Activated naive CD8-positive, alpha-beta T cell treated with anti-CD3 and anti-CD28 coated beads, Interleukin-2, amount 10 ng/mL, durations not matched to agents 7 days and 5 days (primary cell): ENCODE data around the gene IL17RB. TPM values are rescaled to one million over a fixed set of nuclear protein-coding genes. Genes with fewer than 3 reads are reported as not detected.

ENCODE experiments used
- ATAC-seq: fragments of 150-1000 bp; cut with Tn5 transposase; one replicate; pipeline ENCODE4 v1.10.0; 2021; ENCODE audit warnings: low read depth, moderate library complexity
- POLR2A ChIA-PET: fragments of 350-600 bp; sonication (Branson Sonifier 250); formaldehyde crosslinking; loops from one replicate; lab custom pipeline; 2021; ENCODE audit warnings: antibody characterized with exemption; lab: Charles Lee
- DNase-seq: peaks from one replicate; pipeline ENCODE4 v3.0.0; 2021
- H3K27ac Mint-ChIP-seq: one replicate; pipeline ENCODE4 v1.8.0; 2022; ENCODE audit warnings: mild to moderate bottlenecking, mixed read lengths
- H3K27me3 Mint-ChIP-seq: one replicate; pipeline ENCODE4 v1.8.0; 2022; ENCODE audit warnings: mild to moderate bottlenecking, moderate library complexity, mixed read lengths
- H3K36me3 Mint-ChIP-seq: one replicate; pipeline ENCODE4 v1.8.0; 2021; ENCODE audit warnings: mild to moderate bottlenecking, mixed read lengths
- H3K4me1 Mint-ChIP-seq: one replicate; pipeline ENCODE4 v1.8.0; 2021; ENCODE audit warnings: mixed read lengths
- H3K4me3 Mint-ChIP-seq: one replicate; pipeline ENCODE4 v1.8.0; 2022; ENCODE audit warnings: mild to moderate bottlenecking, moderate library complexity, mixed read lengths
- H3K9me3 Mint-ChIP-seq: one replicate; pipeline ENCODE4 v1.8.0; 2021; ENCODE audit warnings: mixed read lengths
- total RNA-seq, 2 experiments: library from RNA; stranded (reverse); gene quantifications; one replicate each; pipeline ENCODE4 v1.2.3, GENCODE V29; 2021

Gene IL17RB
- total RNA-seq, 2 experiments from 2014 or later, result 0.31 to 0.42 TPM

DNA sequence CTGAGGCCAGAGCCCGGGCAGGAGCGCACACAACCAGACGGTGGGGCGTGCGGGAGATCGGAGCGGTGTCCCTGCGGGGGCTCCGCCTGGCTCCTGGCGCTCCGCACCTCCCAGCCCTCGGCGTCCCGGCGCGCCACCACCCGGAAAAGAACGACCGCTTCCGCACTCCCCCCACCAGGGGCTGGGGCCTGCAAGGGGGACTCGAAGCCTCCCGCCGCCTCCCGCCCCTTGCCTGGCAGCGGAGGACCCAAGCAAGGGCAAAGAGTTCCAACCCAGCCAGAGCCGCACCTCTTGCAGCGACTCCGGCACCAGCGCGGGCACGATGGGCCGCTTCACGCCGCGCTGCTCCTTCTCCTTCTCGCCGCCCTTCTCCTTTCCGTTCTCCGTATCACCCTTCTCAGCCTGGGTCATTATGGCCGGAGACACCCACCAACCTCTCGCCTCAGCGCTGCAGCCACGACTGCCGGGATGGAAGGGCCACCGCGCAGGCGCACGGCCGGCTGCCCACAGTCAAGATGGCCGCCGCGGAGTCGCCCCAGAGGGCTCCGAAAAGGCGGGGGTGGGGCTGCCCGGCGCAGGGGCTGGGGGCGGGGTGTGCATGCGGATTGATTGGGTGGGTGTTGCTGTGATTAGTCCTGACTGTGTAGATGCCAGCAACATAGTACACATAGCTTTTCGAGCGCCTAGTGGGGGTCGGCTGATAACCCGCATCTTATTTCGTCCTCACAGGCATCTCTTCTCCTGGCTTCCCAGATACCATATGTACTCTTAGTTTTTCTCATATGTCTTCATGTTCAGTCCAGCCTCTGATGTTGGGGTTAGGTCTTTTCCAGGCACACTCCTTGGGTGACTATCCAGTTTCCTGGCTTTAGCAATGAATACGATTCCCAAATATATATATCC is 35.6 kb downstream of the IL17RB start, which contains the start of gene ACTR8:
Gene ACTR8 (minus strand): TSS at position 462 of the 903 bp plus-strand sequence. CDS start 51 bp downstream, at position 411.
- POLR2A ChIA-PET, result interaction anchor here (1.7 to 3.6 kb wide), 2 partner anchors 9 to 534 kb away, joined by 5 to 29 read pairs; partner anchors contain the start of genes DCP1A and SELENOK
- Mint-ChIP-seq H3K9me3 (no peaks in the 10 kb centered on the region), H3K4me3 (peak within 1 kb of the TSS; percentile 100), H3K4me1 (peaks cover 22% of the 10 kb centered on the region), H3K27ac (peak within 1 kb of the TSS; percentile 100), H3K36me3 (peaks cover 28% of the 10 kb centered on the region), H3K27me3 (no peaks in the 10 kb centered on the region)
- ATAC-seq, result peak; percentile 95
- DNase-seq, result peak; percentile 91

DNA sequence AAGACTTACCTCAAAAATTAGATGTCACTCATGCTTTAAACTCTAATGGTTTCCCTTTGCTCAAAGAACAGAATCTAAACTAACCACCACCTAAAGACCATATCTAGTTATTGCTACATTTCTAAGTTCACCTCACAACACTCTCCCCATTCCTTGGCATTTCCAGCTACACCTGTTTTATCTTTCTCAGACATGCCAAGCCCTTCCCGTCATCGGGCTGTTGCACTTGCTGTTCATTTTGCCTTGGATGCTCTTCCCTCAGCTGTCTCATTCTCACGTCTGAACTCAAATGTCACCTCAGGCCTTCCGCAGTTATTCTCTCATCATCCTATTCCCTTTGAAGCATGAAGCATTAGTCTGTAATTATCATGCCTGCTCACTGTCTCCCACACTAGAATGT is 36.6 kb downstream of the IL17RB start:
- H3K27ac Mint-ChIP-seq, result peak overlapping the region; percentile 100
- no peak for ATAC-seq
- no peaks in the 10 kb centered on the region for H3K9me3 Mint-ChIP-seq
- peak overlapping the region; percentile 100 for H3K4me3 Mint-ChIP-seq
- peaks cover 21% of the 10 kb centered on the region for H3K36me3 Mint-ChIP-seq
- no peaks in the 10 kb centered on the region for H3K27me3 Mint-ChIP-seq
- peaks cover 28% of the 10 kb centered on the region for H3K4me1 Mint-ChIP-seq
- no peak for DNase-seq
- POLR2A ChIA-PET, result interaction anchor here (3.6 kb wide), 1 partner anchor 8 kb away, joined by 29 read pairs; the partner anchor contains the start of gene SELENOK

DNA sequence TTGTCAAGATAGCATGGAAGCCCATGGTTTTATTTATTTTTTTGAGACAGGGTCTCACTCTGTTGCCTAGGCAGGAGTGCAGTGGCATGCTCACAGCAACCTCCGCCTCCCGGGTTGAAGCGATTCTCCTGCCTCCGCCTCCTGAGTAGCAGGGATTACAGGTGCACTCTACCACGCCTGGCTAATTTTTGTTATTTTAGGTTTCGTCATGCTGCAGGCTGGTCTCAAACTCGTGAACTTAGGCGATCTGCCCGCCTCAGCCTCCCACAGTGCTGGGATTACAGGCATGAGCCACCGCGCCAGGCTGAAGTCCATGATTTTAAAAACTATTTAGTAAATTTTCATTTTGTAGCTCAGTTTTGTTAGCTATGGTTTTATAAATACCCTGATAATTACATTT is 38.3 kb downstream of the IL17RB start:
- Mint-ChIP-seq H3K27ac (no peak overlapping the region), H3K27me3 (no peaks in the 10 kb centered on the region), H3K36me3 (peaks cover 22% of the 10 kb centered on the region), H3K4me3 (no peak overlapping the region), H3K9me3 (no peaks in the 10 kb centered on the region), H3K4me1 (peaks cover 34% of the 10 kb centered on the region)
- POLR2A ChIA-PET, result no interaction called here
- DNase-seq (no peak), ATAC-seq (no peak)

DNA sequence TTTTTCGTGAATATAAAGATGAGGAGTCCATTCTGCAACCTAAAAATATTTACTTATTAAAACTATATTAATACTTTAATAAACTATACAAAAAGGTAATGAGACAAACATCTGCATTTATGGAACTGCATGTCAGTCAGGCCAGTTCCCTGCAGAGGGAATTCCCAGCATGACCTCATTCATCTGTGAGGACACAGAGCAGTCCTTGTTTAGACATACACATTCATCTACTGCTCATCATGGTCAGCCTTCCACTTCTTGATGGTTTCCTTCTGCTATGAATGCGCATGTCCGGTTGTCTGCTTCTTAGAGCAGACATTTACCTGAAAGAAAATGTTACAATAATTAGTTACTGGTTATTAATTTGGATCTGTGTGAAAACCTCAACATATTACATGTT is 38.9 kb downstream of the IL17RB start:
- Mint-ChIP-seq H3K36me3 (peaks cover 22% of the 10 kb centered on the region), H3K9me3 (no peaks in the 10 kb centered on the region), H3K27me3 (no peaks in the 10 kb centered on the region), H3K27ac (no peak overlapping the region), H3K4me3 (no peak overlapping the region), H3K4me1 (peaks cover 35% of the 10 kb centered on the region)
- DNase-seq (no peak), ATAC-seq (no peak)
- POLR2A ChIA-PET, result no interaction called here

DNA sequence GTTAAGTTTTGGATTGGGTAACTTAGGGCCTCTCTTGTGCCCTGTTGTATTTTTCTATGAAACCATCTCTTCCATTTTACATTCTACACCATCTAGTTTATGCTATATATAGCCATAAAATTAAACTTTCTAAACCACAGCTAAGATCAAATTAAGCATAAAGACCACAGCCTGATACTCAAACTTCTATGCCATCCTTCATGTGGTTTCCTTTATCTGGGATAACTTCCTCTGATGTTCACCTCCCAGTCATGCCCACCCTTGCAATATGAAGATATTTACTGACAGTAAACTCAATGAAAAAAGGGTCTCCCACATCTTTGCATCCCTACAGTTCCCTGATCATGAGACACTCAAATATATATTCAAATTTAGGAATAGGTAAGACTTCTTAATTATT is 41.1 kb downstream of the IL17RB start:
- no peaks in the 10 kb centered on the region for H3K9me3 Mint-ChIP-seq
- H3K36me3 Mint-ChIP-seq, result peaks cover 20% of the 10 kb centered on the region
- DNase-seq (no peak), ATAC-seq (no peak)
- H3K4me3 Mint-ChIP-seq, result peak overlapping the region; percentile 6
- no peaks in the 10 kb centered on the region for H3K27me3 Mint-ChIP-seq
- H3K4me1 Mint-ChIP-seq, result peaks cover 38% of the 10 kb centered on the region
- no peak overlapping the region for H3K27ac Mint-ChIP-seq
- POLR2A ChIA-PET, result no interaction called here

DNA sequence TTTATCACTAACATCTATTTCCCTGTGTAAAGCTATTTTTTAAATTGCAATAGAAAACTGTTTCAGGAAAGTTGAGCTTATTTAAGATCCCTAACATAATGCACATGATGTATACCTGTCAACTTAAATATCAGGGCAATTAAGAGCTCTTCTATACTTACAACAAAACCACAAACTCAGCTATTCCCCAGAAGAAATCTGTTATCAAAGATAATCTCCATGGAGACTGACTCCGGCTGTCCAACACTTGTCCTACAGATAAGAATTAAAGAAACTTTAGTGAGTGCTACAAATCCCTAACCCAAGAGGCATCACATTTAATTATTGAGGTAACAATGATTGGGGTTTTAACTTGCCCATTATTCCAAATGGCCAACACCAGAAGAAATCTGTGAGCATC is 41.9 kb downstream of the IL17RB start:
- no peak for DNase-seq
- Mint-ChIP-seq H3K9me3 (peaks cover 3% of the 10 kb centered on the region), H3K27me3 (peaks cover under 1% of the 10 kb centered on the region), H3K4me3 (no peak overlapping the region), H3K36me3 (peaks cover 20% of the 10 kb centered on the region), H3K27ac (no peak overlapping the region), H3K4me1 (peaks cover 38% of the 10 kb centered on the region)
- ATAC-seq, result no peak
- POLR2A ChIA-PET, result no interaction called here

DNA sequence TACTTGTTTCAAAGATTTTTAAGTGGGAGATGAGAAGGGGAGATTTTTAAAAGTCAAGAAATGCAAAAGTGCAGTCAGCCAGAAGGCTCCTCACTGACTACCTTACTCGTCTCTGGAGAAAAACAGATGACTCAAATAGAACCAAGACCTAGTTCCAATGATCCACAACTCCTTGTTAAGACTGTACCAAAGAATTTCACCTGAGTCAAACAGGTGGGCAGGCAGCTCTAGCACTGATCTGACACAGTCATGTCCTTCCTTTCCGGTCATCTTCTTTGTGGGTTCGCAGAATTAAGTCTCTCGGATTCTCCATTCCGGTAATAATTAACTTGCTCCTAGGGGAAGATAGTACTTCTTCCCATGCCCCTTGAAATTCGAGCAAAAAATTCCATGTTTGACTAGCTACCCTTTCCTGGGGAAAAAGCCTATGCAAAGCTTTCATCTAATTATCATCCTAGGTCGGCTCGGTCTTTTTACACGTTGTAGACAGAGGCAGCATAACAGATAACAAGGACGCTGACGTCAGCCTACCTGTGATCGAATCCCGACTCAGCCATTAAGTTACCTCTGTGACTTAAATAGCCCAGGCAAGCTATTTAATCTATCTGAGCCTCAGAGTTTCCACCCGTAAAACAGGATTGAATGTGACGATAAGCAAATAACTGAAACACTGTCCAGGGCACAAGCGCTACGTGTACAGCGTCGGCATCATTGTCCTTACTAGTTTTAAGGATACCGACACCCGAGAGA is 44.5 kb downstream of the IL17RB start:
- Mint-ChIP-seq H3K4me1 (peaks cover 39% of the 10 kb centered on the region), H3K9me3 (peaks cover 5% of the 10 kb centered on the region), H3K27me3 (peaks cover 15% of the 10 kb centered on the region), H3K36me3 (peaks cover 19% of the 10 kb centered on the region), H3K27ac (peak overlapping the region; percentile 99), H3K4me3 (peak overlapping the region; percentile 95)
- DNase-seq (no peak), ATAC-seq (peak; percentile 15)
- POLR2A ChIA-PET, result interaction anchor here (1.4 to 3.2 kb wide), 2 partner anchors 9 to 543 kb away, joined by 10 to 29 read pairs; partner anchors contain the start of genes ACTR8 and DCP1A

DNA sequence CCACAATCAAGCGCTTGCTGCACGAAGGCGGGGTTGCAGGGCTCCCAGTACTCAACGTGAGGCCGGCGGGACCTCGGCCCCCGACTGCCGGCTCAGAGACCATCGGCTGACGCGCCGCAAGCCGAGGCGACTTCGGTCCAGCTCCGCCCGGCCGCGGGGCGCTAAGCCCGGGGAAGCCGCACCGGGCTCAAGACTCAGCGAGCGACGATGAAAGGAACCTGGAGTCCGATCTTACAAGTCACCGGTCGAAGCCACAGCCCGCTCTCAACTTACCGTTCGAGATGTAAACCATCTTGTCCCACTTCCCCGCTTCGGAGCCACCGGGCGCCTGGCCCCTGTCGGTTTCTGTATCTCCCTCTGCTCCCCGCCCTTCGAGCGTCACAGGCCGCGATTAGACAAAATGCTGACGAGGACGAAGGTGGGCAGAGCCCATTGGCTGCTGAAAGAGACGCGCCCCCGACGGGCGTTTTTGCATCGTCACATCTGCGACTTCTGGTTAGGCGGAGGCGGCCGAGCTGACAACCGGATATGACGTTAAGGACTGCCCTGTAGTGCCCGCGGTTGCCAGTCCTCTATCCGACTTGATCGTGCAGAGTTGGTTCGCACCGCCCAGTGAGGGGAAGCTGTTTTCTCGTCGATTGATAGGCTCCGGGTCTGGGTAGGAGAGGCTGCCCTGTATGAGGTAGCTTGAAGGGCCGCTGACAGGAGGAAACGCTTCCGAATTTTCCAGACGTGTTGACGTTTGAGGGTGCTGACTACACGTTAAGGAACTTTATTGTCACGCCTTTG is 45.3 kb downstream of the IL17RB start, which contains the start of gene SELENOK:
Gene SELENOK (minus strand): TSS at position 363 of the 789 bp plus-strand sequence.
- ATAC-seq, result peak; percentile 97
- Mint-ChIP-seq H3K36me3 (peaks cover 18% of the 10 kb centered on the region), H3K4me3 (peak within 1 kb of the TSS; percentile 95), H3K27ac (peak within 1 kb of the TSS; percentile 99), H3K4me1 (peaks cover 39% of the 10 kb centered on the region), H3K9me3 (peaks cover 5% of the 10 kb centered on the region), H3K27me3 (peaks cover 18% of the 10 kb centered on the region)
- DNase-seq, result peak; percentile 92
- POLR2A ChIA-PET, result interaction anchor here (0.9 to 3.2 kb wide), 3 partner anchors 9 to 544 kb away, joined by 3 to 29 read pairs (median 10); partner anchors contain the start of genes ACTR8 and DCP1A

DNA sequence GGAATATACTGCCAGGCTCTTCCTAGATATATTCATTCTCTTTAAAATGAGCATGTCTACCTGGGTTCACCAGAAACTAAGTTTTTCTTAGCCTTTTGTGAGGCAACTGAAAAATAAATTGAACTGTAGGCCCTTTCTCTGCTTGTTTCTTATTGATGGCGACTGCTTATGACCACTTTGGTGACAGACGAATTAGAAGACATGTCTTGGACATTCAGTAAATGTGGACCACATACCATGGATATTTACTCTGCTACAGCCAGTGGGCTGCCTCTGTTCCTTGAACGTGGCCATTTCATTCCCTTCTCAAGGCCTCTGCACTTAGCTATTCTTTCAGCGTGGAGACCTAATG is 45.9 kb downstream of the IL17RB start:
- Mint-ChIP-seq H3K9me3 (peaks cover 5% of the 10 kb centered on the region), H3K36me3 (peaks cover 13% of the 10 kb centered on the region), H3K27me3 (peaks cover 22% of the 10 kb centered on the region), H3K27ac (peak overlapping the region; percentile 99), H3K4me3 (peak overlapping the region; percentile 95), H3K4me1 (peaks cover 36% of the 10 kb centered on the region)
- POLR2A ChIA-PET, result interaction anchor here (0.9 to 3.2 kb wide), 3 partner anchors 8 to 544 kb away, joined by 3 to 29 read pairs (median 10); partner anchors contain the start of genes ACTR8 and DCP1A
- DNase-seq, result no peak
- ATAC-seq, result no peak

DNA sequence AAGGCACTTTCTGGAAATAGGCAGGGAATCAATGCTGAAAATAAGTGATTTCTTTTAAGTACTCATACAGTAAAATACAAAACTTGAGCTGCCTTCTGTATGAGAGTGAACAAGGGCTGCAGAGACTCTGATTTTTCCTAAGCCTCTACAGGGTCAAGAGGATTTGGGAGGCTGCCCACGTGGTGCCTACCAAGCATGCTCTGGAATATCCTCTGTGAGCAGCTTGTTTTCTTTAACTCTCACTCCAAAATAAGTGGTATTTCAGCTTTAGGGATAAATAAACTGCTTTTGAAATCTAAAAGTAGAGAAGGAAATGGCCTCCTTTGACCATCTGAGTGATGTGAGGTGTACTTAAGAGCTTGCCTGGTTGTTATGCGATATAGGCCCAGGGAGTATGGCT is 53.4 kb downstream of the IL17RB start:
- H3K4me3 Mint-ChIP-seq, result no peak overlapping the region
- H3K4me1 Mint-ChIP-seq, result no peaks in the 10 kb centered on the region
- POLR2A ChIA-PET, result interaction anchor here (0.7 kb wide), 1 partner anchor 8 kb away, joined by 3 read pairs; the partner anchor contains the start of gene SELENOK
- no peak for DNase-seq
- H3K27me3 Mint-ChIP-seq, result peaks cover 21% of the 10 kb centered on the region
- H3K27ac Mint-ChIP-seq, result no peak overlapping the region
- ATAC-seq, result no peak
- no peaks in the 10 kb centered on the region for H3K36me3 Mint-ChIP-seq
- H3K9me3 Mint-ChIP-seq, result no peaks in the 10 kb centered on the region

DNA sequence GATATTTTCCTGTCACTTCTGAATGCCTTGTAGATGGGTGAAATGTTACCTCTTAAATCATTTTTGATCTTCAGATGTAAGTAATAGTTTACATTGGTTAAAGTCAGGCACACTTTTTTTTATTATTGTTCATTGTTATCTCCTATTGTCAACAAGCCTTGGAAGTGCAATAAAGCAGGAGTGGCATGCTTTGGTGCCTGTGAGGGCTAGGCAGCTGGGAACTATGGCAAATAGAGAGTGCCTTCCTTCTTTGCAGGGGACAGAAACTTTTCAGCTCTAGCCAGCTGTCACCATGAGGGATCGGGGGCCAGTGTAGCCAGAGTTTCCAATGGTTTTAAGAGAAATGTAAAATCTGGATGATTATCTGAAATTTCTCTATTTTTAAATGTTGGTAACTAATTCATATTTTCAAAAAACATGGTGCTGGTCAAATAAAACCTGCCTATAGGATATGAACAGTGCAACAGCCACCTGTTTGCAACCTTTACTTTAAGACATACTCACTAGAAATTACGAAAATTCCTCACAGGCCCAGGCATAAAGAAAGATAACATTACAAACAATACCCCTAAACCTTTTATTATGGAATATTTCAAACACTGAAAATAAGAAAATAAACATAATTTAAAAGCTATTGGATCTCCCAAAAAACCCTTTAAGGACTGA is 54.4 kb downstream of the IL17RB start:
- Mint-ChIP-seq H3K36me3 (no peaks in the 10 kb centered on the region), H3K27me3 (peaks cover 22% of the 10 kb centered on the region), H3K27ac (no peak overlapping the region), H3K9me3 (no peaks in the 10 kb centered on the region), H3K4me1 (no peaks in the 10 kb centered on the region), H3K4me3 (no peak overlapping the region)
- ATAC-seq (no peak), DNase-seq (no peak)
- POLR2A ChIA-PET, result interaction anchor here (0.7 kb wide), 1 partner anchor 9 kb away, joined by 3 read pairs; the partner anchor contains the start of gene SELENOK

DNA sequence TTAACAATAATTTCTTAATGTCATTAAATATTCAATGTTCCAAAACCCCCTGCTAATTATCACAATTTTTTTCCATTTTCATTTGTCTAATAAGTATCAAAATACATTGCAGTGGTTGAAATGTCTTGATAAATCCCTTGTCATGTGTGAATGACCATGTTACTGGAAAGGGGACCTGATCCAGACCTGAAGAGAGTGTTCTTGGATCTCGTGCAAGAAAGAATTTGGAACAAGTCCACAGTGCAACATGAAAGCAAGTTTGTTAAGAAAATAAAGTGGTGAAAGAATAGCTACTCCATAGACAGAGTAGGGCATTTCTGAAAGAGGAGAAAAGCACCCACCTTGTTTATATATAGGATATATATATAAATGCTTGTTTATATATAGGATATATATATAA is 55.7 kb downstream of the IL17RB start:
- POLR2A ChIA-PET, result no interaction called here
- Mint-ChIP-seq H3K27me3 (peaks cover 29% of the 10 kb centered on the region), H3K4me1 (no peaks in the 10 kb centered on the region), H3K36me3 (no peaks in the 10 kb centered on the region), H3K4me3 (no peak overlapping the region), H3K27ac (no peak overlapping the region), H3K9me3 (peaks cover 2% of the 10 kb centered on the region)
- DNase-seq, result no peak
- ATAC-seq, result no peak
